ENCODE results near the gene TGFBI.

DNA sequence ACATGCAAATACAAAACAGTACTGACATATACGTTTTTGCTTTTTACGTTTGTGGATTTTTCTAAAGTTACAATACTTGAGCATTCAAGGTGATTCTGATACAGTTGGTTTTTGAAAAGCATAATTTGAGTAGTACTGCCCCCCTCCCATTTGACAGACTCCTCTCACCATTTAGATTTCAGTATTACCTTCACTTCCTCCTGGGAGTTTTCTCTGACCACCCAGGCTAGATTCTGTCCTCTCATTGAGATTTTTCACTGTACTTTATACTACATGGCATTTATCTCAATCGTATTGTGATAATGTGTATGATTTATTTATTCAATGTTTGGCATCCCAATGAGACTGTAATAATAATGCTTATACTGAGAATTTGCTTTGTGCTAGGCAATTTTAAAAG is 71.1 kb downstream of the TGFBI start:
- TF ChIP-seq CTCF (conservative IDR thresholded peaks at IDR 0.05 in 1 of 2, IDR thresholded peaks at IDR 0.05 in 1 of 2; ENCODE audit: low read depth in 1 of 2, low read length in 2 of 2) = no peak
- no peak for TF ChIP-seq EZH2 (IDR thresholded peaks at IDR 0.05; ENCODE audit: low read length, missing control alignments)

Measured in fibroblast of lung (primary cell).